Stomach smooth muscle (tissue), 2 donors: ENCODE measurements around the gene ARHGAP4.

Experiments
- H3K27ac ChIP-seq: one replicate; pipeline ENCODE4 v1.7.0; 2013; ENCODE audit warnings: mild to moderate bottlenecking, low read length, inconsistent platforms
- H3K27me3 ChIP-seq, 2 donors: one replicate each; pipeline ENCODE4 v1.7.0; 2013; ENCODE audit warnings: low read length in 2 of 2; ENCODE audit not compliant: insufficient read depth in 2 of 2, control insufficient read depth in 1 of 2
- H3K36me3 ChIP-seq, 2 donors: one replicate each; pipeline ENCODE4 v1.7.0; 2013; ENCODE audit warnings: low read length in 2 of 2; ENCODE audit not compliant: control insufficient read depth in 2 of 2, insufficient read depth in 2 of 2
- H3K4me1 ChIP-seq: one replicate; pipeline ENCODE4 v1.7.0; 2013; ENCODE audit warnings: low read length; ENCODE audit not compliant: control insufficient read depth, insufficient read depth
- H3K4me3 ChIP-seq, 2 donors: one replicate each; pipeline ENCODE4 v1.7.0; 2013; ENCODE audit warnings: low read length in 2 of 2
- H3K9ac ChIP-seq, 2 donors: one replicate each; pipeline ENCODE4 v1.7.0; 2013; ENCODE audit warnings: low read length in 2 of 2, mild to moderate bottlenecking in 1 of 2
- H3K9me3 ChIP-seq, 2 donors: one replicate each; pipeline ENCODE4 v1.7.0; 2013; ENCODE audit warnings: low read length in 2 of 2; ENCODE audit not compliant: control insufficient read depth in 2 of 2
- donor health status: healthy.
- donor health status: Pancreatic carcinoma.

Gene ARHGAP4

GRCh38 chrX:153925739-153926551, at the start of gene ARHGAP4:
Gene ARHGAP4, minus strand, starts transcription at chrX:153926264. Its CDS starts 62 bp downstream, at chrX:153926202.
- H3K9ac ChIP-seq: peak within 1 kb of the TSS; percentile 29 to 87
- peaks cover 0 to 6% of the 10 kb centered on the region in 2 donors for H3K27me3 ChIP-seq
- no peaks in the 10 kb centered on the region for H3K9me3 ChIP-seq
- peaks cover 58% of the 10 kb centered on the region for H3K4me1 ChIP-seq
- peak within 1 kb of the TSS in 1 of 2 donors; percentile 79 for H3K4me3 ChIP-seq
- H3K36me3 ChIP-seq: peaks cover 0 to 3% of the 10 kb centered on the region in 2 donors
- H3K27ac ChIP-seq: peak within 1 kb of the TSS; percentile 95

- peaks cover 0 to 3% of the 10 kb centered on the region in 2 donors for H3K27me3 ChIP-seq
These were observed 48.7 kb upstream of the ARHGAP4 start for GRCh38 chrX:153974726-153975286.

GRCh38 chrX:153974003-153974725, 48.1 kb upstream of the ARHGAP4 start:
- peaks cover 23% of the 10 kb centered on the region for H3K4me1 ChIP-seq
- peak overlapping the region in 1 of 2 donors; percentile 96 for H3K4me3 ChIP-seq
- H3K27me3 ChIP-seq: peaks cover 0 to 3% of the 10 kb centered on the region in 2 donors
- H3K9ac ChIP-seq: peak overlapping the region; percentile 60 to 76
- no peaks in the 10 kb centered on the region for H3K36me3 ChIP-seq
- H3K27ac ChIP-seq: peak overlapping the region; percentile 80
- no peaks in the 10 kb centered on the region for H3K9me3 ChIP-seq

More at GRCh38 chrX:153974726-153975286, 48.7 kb upstream of the ARHGAP4 start:
- H3K4me3 ChIP-seq: no peak overlapping the region
- H3K9ac ChIP-seq: no peak overlapping the region
- H3K9me3 ChIP-seq: no peaks in the 10 kb centered on the region
- peaks cover 18% of the 10 kb centered on the region for H3K4me1 ChIP-seq
- peak overlapping the region; percentile 80 for H3K27ac ChIP-seq
- H3K36me3 ChIP-seq: no peaks in the 10 kb centered on the region

- H3K36me3 ChIP-seq: no peaks in the 10 kb centered on the region
- peak overlapping the region; percentile 80 for H3K27ac ChIP-seq
- H3K4me3 ChIP-seq: peak overlapping the region; percentile 16 to 96
- H3K27me3 ChIP-seq: peaks cover 0 to 3% of the 10 kb centered on the region in 2 donors
- no peaks in the 10 kb centered on the region for H3K9me3 ChIP-seq
- H3K9ac ChIP-seq: peak overlapping the region; percentile 60 to 76
- H3K4me1 ChIP-seq: peaks cover 30% of the 10 kb centered on the region
These were observed 47.3 kb upstream of the ARHGAP4 start for GRCh38 chrX:153973127-153974002.

GRCh38 chrX:153972368-153973126, 46.5 kb upstream of the ARHGAP4 start, which contains the start of gene TMEM187:
Gene TMEM187, plus strand, starts transcription at chrX:153972754. Its CDS starts 9,309 bp downstream, at chrX:153982063.
- H3K9me3 ChIP-seq: no peaks in the 10 kb centered on the region
- peak within 1 kb of the TSS; percentile 99 for H3K27ac ChIP-seq
- H3K27me3 ChIP-seq: peaks cover 0 to 7% of the 10 kb centered on the region in 2 donors
- peak within 1 kb of the TSS; percentile 70 to 96 for H3K4me3 ChIP-seq
- H3K9ac ChIP-seq: peak within 1 kb of the TSS; percentile 96 to 97
- no peaks in the 10 kb centered on the region for H3K36me3 ChIP-seq
- H3K4me1 ChIP-seq: peaks cover 39% of the 10 kb centered on the region

GRCh38 chrX:153971450-153972367, 45.6 kb upstream of the ARHGAP4 start, which contains the start of gene HCFC1:
Gene HCFC1, minus strand, starts transcription at chrX:153971818. Its CDS starts 978 bp downstream, at chrX:153970840.
- H3K4me1 ChIP-seq: peaks cover 47% of the 10 kb centered on the region
- no peaks in the 10 kb centered on the region for H3K36me3 ChIP-seq
- H3K27ac ChIP-seq: peak within 1 kb of the TSS; percentile 99
- H3K27me3 ChIP-seq: peaks cover 0 to 7% of the 10 kb centered on the region in 2 donors
- no peaks in the 10 kb centered on the region for H3K9me3 ChIP-seq
- peak within 1 kb of the TSS; percentile 70 to 96 for H3K4me3 ChIP-seq
- peak within 1 kb of the TSS; percentile 96 to 97 for H3K9ac ChIP-seq

GRCh38 chrX:153971124-153971449, 45.0 kb upstream of the ARHGAP4 start:
- Histone ChIP-seq H3K36me3 (no peaks in the 10 kb centered on the region), H3K27ac (peak overlapping the region; percentile 99), H3K9ac (peak overlapping the region; percentile 96 to 97), H3K9me3 (no peaks in the 10 kb centered on the region), H3K27me3 (peaks cover 0 to 7% of the 10 kb centered on the region in 2 donors), H3K4me1 (peaks cover 53% of the 10 kb centered on the region), H3K4me3 (peak overlapping the region; percentile 70 to 96)

- peak overlapping the region; percentile 80 to 96 for H3K9ac ChIP-seq
- H3K4me1 ChIP-seq: peaks cover 59% of the 10 kb centered on the region
- no peaks in the 10 kb centered on the region for H3K36me3 ChIP-seq
- H3K4me3 ChIP-seq: peak overlapping the region; percentile 70 to 96
- H3K27me3 ChIP-seq: peaks cover 0 to 7% of the 10 kb centered on the region in 2 donors
- peak overlapping the region; percentile 99 for H3K27ac ChIP-seq
- no peaks in the 10 kb centered on the region for H3K9me3 ChIP-seq
These were observed 44.5 kb upstream of the ARHGAP4 start for GRCh38 chrX:153970357-153971123.
